ENCODE data around the gene HOXA2.

Gene HOXA2

GRCh38 chr7:27141137-27141922 is 38.8 kb upstream of the HOXA2 start:
- no peak for DNase-seq (ENCODE audit: low read depth)

GRCh38 chr7:27140126-27140857 is 37.8 kb upstream of the HOXA2 start:
- DNase-seq (ENCODE audit: low read depth): no peak

DNA sequence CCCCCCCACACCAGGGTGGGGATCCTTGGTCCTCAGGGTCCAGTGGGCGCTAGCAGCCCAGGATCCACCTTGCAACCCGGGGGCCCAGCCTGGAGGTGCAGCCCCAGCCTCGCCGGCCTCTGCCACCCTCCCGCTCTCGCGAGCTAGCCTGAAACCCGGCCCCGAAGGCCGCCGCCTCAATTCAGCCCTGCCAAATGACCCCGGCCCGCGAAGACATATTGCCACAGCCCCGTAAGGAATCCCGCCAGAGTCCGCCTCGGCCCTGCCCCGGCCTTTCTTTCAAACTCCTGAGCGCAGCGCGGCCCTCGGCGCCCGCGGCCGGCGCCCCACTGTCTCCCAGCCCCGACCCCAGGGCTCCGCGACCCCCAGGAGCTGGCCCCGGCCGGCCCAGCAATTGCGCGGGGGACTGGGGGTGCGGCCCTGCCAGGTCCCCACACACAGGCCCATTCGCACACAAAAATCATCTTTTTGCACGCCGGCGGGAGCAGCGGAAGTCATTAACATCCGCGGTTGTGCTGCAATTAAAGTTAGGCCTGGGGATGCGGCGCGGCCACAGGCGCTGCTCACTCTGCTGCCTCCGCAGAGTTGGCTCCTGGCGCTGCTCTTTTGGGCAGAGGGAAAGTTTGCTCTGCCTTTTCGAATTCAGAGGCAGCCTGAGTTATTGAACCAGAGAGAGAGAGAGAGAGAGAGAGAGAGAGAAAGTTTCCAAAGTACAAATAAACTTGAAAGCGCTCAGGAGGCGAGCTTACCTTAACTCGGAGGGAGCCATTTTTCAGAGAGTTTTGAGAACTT is 37.0 kb upstream of the HOXA2 start:
- DNase-seq (ENCODE audit: low read depth): no peak

DNA sequence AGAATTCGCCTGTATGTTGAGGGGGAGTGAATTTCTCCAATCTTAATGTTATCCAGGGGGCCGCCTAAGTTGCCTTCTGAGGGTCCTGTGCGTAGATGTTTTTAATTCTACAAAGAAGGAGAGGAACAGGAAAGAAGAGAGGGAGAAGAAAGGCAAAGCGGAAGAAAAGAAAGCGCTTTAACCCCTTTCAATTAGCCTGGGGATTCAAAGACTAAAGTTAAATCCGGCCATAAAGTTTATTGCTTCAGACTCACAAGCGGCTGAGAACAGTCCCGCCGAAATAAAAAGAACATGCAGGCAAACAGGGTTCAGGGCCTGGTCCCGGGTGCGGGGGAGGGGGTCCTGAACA is 36.5 kb upstream of the HOXA2 start:
- no peak for DNase-seq (ENCODE audit: low read depth)

DNA sequence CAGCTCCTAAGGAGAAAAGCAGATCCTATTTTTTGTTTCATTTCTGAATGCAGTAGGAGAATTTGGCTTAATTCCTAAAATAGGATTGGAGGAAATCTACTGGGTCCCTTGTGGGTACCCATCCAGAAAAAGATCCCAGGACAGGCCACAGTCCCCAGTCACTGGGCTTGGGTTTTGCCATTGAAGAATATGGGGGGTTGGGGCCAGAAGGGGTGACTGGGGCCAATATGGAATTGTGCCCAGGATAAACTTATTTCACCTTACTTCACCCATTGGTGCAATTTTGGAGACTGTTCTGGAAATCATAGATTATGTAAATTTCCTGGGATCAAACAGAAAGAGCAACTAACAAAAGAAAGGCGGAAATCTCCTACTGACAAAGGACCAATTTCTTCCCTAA is 36.0 kb upstream of the HOXA2 start:
- no peak for DNase-seq (ENCODE audit: low read depth)

DNA sequence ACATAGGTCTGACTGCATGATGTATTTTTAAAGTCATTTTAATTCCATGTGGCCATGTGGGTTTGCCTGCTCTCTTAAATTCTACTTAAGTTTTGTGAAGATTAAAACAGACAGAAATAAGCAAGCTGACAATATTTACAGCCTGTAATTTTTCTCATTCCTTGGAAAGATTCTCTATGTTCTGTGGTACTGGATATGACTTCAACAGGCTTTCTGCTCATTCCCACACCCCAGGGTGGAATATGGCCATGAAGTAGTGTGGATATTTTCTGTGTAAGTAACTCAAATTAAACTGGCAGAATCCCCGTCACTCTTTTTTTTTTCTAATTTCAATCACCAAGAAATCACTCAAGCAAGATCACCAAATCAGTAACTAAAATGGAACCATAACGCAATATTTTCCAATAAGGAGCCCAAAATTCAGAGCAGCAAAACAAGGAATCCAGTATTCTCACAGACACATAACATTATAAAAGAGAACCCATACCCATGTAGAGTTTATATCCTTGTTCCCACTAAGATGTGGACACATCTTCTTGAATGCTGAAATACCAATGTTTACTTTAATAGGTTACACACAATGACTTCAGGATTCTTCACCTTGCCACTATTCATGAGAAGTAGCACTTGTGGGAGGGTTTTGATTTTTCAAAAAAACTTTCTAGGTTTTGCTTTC is 35.3 kb upstream of the HOXA2 start:
- DNase-seq (ENCODE audit: low read depth): no peak

GRCh38 chr7:27134392-27134791 is 31.9 kb upstream of the HOXA2 start:
- DNase-seq (ENCODE audit: low read depth): no peak

GRCh38 chr7:27133409-27134231 is 31.1 kb upstream of the HOXA2 start:
- DNase-seq (ENCODE audit: low read depth): no peak

GRCh38 chr7:27132978-27133377 is 30.5 kb upstream of the HOXA2 start:
- DNase-seq (ENCODE audit: low read depth): no peak

- DNase-seq (ENCODE audit: low read depth): no peak
Observed at GRCh38 chr7:27132214-27132613, 29.7 kb upstream of the HOXA2 start.

DNA sequence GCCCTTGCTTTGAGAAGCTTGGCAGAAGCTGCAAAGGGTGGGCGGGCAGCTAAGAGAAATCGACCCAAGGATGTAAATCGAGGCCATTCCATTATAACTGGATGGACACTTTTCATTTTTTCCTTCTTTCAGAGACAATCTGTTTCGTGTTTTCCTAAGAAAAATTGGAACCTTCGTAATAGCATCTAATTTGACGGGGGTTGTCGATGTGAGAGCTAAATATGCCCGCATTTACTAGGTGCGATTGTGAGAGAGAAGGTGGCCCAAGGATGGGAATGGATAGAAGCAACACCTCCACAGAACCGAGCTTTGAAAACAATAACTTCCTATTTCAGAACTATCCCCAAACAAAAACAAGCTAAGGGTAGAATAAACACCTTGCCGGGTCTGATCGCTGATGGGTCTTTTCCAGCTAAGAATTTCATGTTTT is 28.9 kb upstream of the HOXA2 start:
- no peak for DNase-seq (ENCODE audit: low read depth)

DNA sequence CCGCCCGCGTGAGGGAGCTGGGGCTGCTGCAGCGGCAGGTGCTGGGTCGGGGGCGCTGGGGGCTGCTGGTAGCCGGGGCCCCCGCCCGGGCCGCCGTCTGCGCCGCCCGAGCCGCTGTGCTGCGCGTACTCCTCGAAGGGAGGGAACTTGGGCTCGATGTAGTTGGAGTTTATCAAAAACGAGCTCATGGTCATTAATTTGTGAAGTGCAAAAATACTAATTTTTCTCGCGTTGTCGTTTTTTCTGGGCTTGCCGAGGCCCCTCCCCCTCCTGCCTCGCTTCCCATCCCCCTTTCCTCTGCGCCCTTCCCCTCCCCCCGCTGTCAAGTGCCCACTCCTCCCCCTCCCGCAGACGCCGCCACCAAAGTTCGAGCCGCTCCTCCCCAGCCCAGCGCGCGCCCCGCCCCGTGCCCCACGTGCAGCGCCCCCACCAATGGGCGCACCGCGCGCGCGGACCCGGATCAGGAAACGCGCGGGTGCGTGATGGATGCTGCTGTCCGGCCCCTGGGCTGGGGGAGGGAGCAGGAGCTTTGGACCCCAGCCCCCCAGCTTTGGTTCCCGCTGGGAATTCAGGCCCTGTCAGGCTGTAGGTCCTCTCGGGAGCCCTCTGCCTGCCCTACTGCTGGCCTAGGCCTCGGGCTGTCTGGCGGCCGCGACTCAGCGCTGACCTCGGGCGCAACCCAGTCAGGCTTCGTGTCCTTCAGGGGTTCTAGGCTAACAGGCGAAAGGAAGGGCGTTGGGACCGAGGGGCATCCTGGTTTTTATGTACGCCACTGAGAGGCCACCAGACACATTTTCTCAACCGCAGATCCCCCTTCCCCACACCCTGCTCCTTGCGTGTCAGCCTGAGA is 28.3 kb upstream of the HOXA2 start, which contains the start of gene HOXA4:
TSS of gene HOXA4 (minus strand) at position 218 of the 850 bp plus-strand sequence. CDS start at position 194, 24 bp downstream.
- DNase-seq (ENCODE audit: low read depth): peak; percentile 48

- DNase-seq (ENCODE audit: low read depth): no peak
Observed at GRCh38 chr7:27129729-27130539, 27.5 kb upstream of the HOXA2 start.

GRCh38 chr7:27128776-27129728 is 26.6 kb upstream of the HOXA2 start:
- no peak for DNase-seq (ENCODE audit: low read depth)

DNA sequence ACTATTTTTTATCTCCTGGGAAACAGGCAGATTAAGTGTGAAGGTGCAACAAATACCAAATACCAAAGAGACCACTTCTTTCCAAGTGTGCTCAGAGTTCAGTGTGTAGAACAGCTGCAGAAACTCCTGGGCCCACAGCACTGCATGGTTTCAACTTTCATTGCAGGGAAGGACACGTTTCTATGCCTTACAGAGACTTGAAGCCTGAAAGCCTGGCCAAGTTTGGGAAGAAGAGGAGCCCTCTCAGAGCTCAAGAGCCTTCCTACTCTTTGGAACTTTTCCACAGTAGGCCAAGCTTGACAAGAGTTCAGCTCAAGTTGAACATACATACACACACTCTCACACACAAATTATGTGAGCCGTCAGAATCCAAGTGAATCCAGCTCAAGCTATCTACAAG is 25.6 kb upstream of the HOXA2 start:
- DNase-seq (ENCODE audit: low read depth): no peak

GRCh38 chr7:27126596-27127327 is 24.3 kb upstream of the HOXA2 start:
- DNase-seq (ENCODE audit: low read depth): no peak

- no peak for DNase-seq (ENCODE audit: low read depth)
Observed at GRCh38 chr7:27125986-27126394, 23.5 kb upstream of the HOXA2 start.
